H9 (cell line): ENCODE results near the gene ZMIZ1. TPM values are rescaled to one million over a fixed set of nuclear protein-coding genes. Genes with fewer than 3 reads are reported as not detected.

Experiments
- DNase-seq: peaks from one replicate; pipeline ENCODE4 v3.0.0-alpha.2; 2017
- H2AFZ ChIP-seq: one replicate; pipeline ENCODE4 v1.6.1; 2013; ENCODE audit warnings: mild to moderate bottlenecking, low read length, control low read depth, moderate library complexity
- H2AK5ac ChIP-seq: 2 replicates; pipeline ENCODE4 v1.6.1; 2013; ENCODE audit warnings: low read length, control low read depth, mixed read lengths; ENCODE audit not compliant: insufficient read length
- H2BK120ac ChIP-seq: one replicate; pipeline ENCODE4 v1.6.1; 2013; ENCODE audit warnings: low read depth, mild to moderate bottlenecking, low read length, control low read depth, inconsistent platforms; ENCODE audit not compliant: poor library complexity, severe bottlenecking
- H2BK12ac ChIP-seq: 2 replicates; pipeline ENCODE4 v1.6.1; 2013; ENCODE audit warnings: low read length, control low read depth, mixed read lengths, low read depth; ENCODE audit not compliant: insufficient read length
- H2BK15ac ChIP-seq: 2 replicates; pipeline ENCODE4 v1.6.1; 2013; ENCODE audit warnings: low read depth, low read length, control low read depth
- H2BK20ac ChIP-seq: one replicate; pipeline ENCODE4 v1.6.1; 2013; ENCODE audit warnings: low read depth, mild to moderate bottlenecking, low read length, control low read depth, inconsistent platforms; ENCODE audit not compliant: poor library complexity, severe bottlenecking
- H2BK5ac ChIP-seq: 2 replicates; pipeline ENCODE4 v1.6.1; 2013; ENCODE audit warnings: low read length, control low read depth, mixed read lengths; ENCODE audit not compliant: insufficient read length
- H3K14ac ChIP-seq: 2 replicates; pipeline ENCODE4 v1.6.1; 2013; ENCODE audit warnings: low read length, control low read depth; ENCODE audit not compliant: insufficient read depth
- H3K18ac ChIP-seq: 2 replicates; pipeline ENCODE4 v1.6.1; 2013; ENCODE audit warnings: low read depth, mild to moderate bottlenecking, mixed read lengths, low read length, control low read depth; ENCODE audit not compliant: insufficient read length
- H3K23ac ChIP-seq: 2 replicates; pipeline ENCODE4 v1.6.1; 2013; ENCODE audit warnings: low read length, control low read depth, mixed read lengths, low read depth; ENCODE audit not compliant: insufficient read length
- H3K23me2 ChIP-seq: 2 replicates; pipeline ENCODE4 v1.6.1; 2013; ENCODE audit warnings: low read depth, mild to moderate bottlenecking, mixed read lengths, low read length, control low read depth; ENCODE audit not compliant: insufficient read length, poor library complexity, severe bottlenecking
- H3K27ac ChIP-seq: 2 replicates; pipeline ENCODE4 v1.5.1; 2013; ENCODE audit warnings: low read length, control low read depth, mixed read lengths, low read depth; ENCODE audit not compliant: insufficient read length
- H3K27me3 ChIP-seq: 2 replicates; pipeline ENCODE4 v1.6.1; 2013; ENCODE audit warnings: low read length, control low read depth, inconsistent platforms; ENCODE audit not compliant: insufficient read depth
- H3K4ac ChIP-seq: 2 replicates; pipeline ENCODE4 v1.6.1; 2013; ENCODE audit warnings: low read depth, mild to moderate bottlenecking, control low read depth, inconsistent platforms, low read length, moderate library complexity
- H3K4me1 ChIP-seq: 2 replicates; pipeline ENCODE4 v1.6.1; 2013; ENCODE audit warnings: low read length, control low read depth, inconsistent platforms; ENCODE audit not compliant: insufficient read depth
- H3K4me2 ChIP-seq: 2 replicates; pipeline ENCODE4 v1.6.1; 2013; ENCODE audit warnings: low read length, control low read depth, mixed read lengths; ENCODE audit not compliant: insufficient read length, insufficient read depth
- H3K56ac ChIP-seq: 2 replicates; pipeline ENCODE4 v1.6.1; 2013; ENCODE audit warnings: low read depth, mild to moderate bottlenecking, mixed read lengths, low read length, control low read depth; ENCODE audit not compliant: insufficient read length
- H3K79me1 ChIP-seq: 2 replicates; pipeline ENCODE4 v1.6.1; 2013; ENCODE audit warnings: low read depth, mild to moderate bottlenecking, moderate library complexity, low read length, control low read depth, inconsistent platforms; ENCODE audit not compliant: insufficient read depth, poor library complexity, severe bottlenecking
- H3K79me2 ChIP-seq: 2 replicates; pipeline ENCODE4 v1.6.1; 2013; ENCODE audit warnings: low read length, control low read depth, inconsistent platforms; ENCODE audit not compliant: insufficient read depth
- H3K9ac ChIP-seq: 2 replicates; pipeline ENCODE4 v1.6.1; 2013; ENCODE audit warnings: low read length, control low read depth, mixed read lengths; ENCODE audit not compliant: insufficient read length; ENCODE audit errors: extremely low read depth
- H3K9me3 ChIP-seq: one replicate; pipeline ENCODE4 v1.6.1; 2013; ENCODE audit warnings: low read depth, low read length, inconsistent platforms; ENCODE audit not compliant: control insufficient read depth
- H3T11ph ChIP-seq: one replicate; pipeline ENCODE4 v1.6.1; 2013; ENCODE audit warnings: mild to moderate bottlenecking, low read length, control low read depth, inconsistent platforms
- H4K20me1 ChIP-seq: one replicate; pipeline ENCODE4 v1.6.1; 2013; ENCODE audit not compliant: control insufficient read depth, insufficient read length, insufficient read depth
- H4K5ac ChIP-seq: 2 replicates; pipeline ENCODE4 v1.6.1; 2013; ENCODE audit warnings: low read depth, mild to moderate bottlenecking, mixed read lengths, low read length, control low read depth; ENCODE audit not compliant: insufficient read length
- H4K8ac ChIP-seq: replicated peaks from 2 replicates; pipeline ENCODE4 v1.6.1; 2013; ENCODE audit warnings: low read length, control low read depth, mixed read lengths, low read depth; ENCODE audit not compliant: insufficient read length
- H4K91ac ChIP-seq: 2 replicates; pipeline ENCODE4 v1.6.1; 2013; ENCODE audit warnings: low read depth, mild to moderate bottlenecking, moderate library complexity, mixed read lengths, low read length, control low read depth; ENCODE audit not compliant: insufficient read length
- H3K27ac Mint-ChIP-seq, 3 experiments: 2 replicates in 2 of 3; 3 replicates in 1 of 3; pipeline ENCODE4 v1.8.0; 2020 to 2021; ENCODE audit warnings: mixed read lengths in 3 of 3, mild to moderate bottlenecking in 1 of 3, moderate library complexity in 1 of 3
- H3K27me3 Mint-ChIP-seq: 2 replicates; pipeline ENCODE4 v1.8.0; 2021; ENCODE audit warnings: low read depth, mild to moderate bottlenecking, moderate library complexity, mixed read lengths
- H3K36me3 Mint-ChIP-seq, 3 experiments: 2 replicates in 2 of 3; 3 replicates in 1 of 3; pipeline ENCODE4 v1.8.0; 2020 to 2021; ENCODE audit warnings: low read depth in 3 of 3, mixed read lengths in 3 of 3; ENCODE audit not compliant: insufficient read depth in 1 of 3
- H3K4me1 Mint-ChIP-seq, 2 experiments: 2 replicates each; pipeline ENCODE4 v1.8.0; 2020; ENCODE audit warnings: mixed read lengths in 2 of 2
- H3K4me3 Mint-ChIP-seq, 2 experiments: 2 replicates in 1 of 2; 3 replicates in 1 of 2; pipeline ENCODE4 v1.8.0; 2020 to 2021; ENCODE audit warnings: mild to moderate bottlenecking in 2 of 2, mixed read lengths in 2 of 2, moderate library complexity in 1 of 2
- H3K9me3 Mint-ChIP-seq, 2 experiments: 2 replicates in 1 of 2; 3 replicates in 1 of 2; pipeline ENCODE4 v1.8.0; 2020; ENCODE audit warnings: mild to moderate bottlenecking in 2 of 2, mixed read lengths in 2 of 2, moderate library complexity in 1 of 2
- CTCF ChIP-seq: fragments of 200-600 bp; sonication (generic); conservative IDR thresholded peaks from 3 replicates; pipeline ENCODE4 v1.8.0; 2021; ENCODE audit warnings: antibody characterized with exemption, mild to moderate bottlenecking
- WGBS: extraction: QIAGEN DNeasy Blood & Tissue Kit; methylation state at CpG from one replicate; pipeline ENCODE4 v1.1.7; 2013; ENCODE audit warnings: missing lambda C conversion rate, low lambda C conversion rate, mixed read lengths; ENCODE audit not compliant: insufficient read length; ENCODE audit errors: extremely low coverage; 5-methylcytosine and 5-hydroxymethylcytosine counted together
- total RNA-seq: library from RNA; stranded (reverse); gene quantifications from 2 replicates; pipeline ENCODE4 v1.2.1, GENCODE V29; 2021

The ZMIZ1 gene
- total RNA-seq, 1 experiment from 2014 or later = 36.9 TPM

DNA sequence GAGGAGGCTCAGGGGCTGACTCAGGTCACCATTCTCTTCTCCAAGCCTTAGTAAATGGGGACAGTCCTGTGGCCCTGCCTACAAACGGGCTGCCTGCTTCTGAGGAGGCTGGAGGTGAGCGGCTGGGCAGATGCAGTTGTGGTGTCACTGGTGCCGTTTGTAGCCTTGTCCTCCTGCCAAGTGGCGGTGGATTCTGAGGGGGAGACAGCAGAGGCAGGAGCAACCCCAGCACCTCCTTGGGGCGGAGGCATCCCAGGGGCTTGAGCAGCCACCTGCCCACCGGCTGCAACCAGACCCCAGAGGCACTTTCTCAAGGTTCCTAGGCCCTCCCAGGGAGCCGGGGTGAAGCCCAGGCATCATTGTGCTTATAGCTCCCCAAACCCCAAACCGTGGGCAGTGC lies 112.5 kb downstream of the ZMIZ1 start:
- Mint-ChIP-seq H3K4me1 (peaks cover 52 to 72% of the 10 kb centered on the region in 2 experiments), H3K27me3 (no peaks in the 10 kb centered on the region; the same call in 1 of the 2 replicates), H3K4me3 (no peak overlapping the region), H3K9me3 (no peaks in the 10 kb centered on the region), H3K27ac (no peak overlapping the region), H3K36me3 (peaks cover 0 to 2% (median 0%) of the 10 kb centered on the region in 3 experiments; a peak in 2 of 7 replicates)
- H3T11ph ChIP-seq = no peak overlapping the region
- H3K27ac ChIP-seq = no peak overlapping the region
- H3K56ac ChIP-seq = no peak overlapping the region
- WGBS = no CpG with 5 or more reads among the region's 8 CpGs
- H3K4ac ChIP-seq = no peak overlapping the region
- H4K20me1 ChIP-seq = peaks cover 2% of the 10 kb centered on the region
- no peak overlapping the region for H3K14ac ChIP-seq
- no peaks in the 10 kb centered on the region for H3K79me1 ChIP-seq
- no peak overlapping the region for H2BK12ac ChIP-seq
- no peak overlapping the region for H3K18ac ChIP-seq
- no peak overlapping the region for H2BK5ac ChIP-seq
- H3K23me2 ChIP-seq = no peaks in the 10 kb centered on the region
- H2BK15ac ChIP-seq = no peak overlapping the region
- H2AK5ac ChIP-seq = no peak overlapping the region
- no peak for DNase-seq
- H3K9ac ChIP-seq = no peak overlapping the region
- no peaks in the 10 kb centered on the region for H3K9me3 ChIP-seq
- no peak overlapping the region for H2BK120ac ChIP-seq
- no peaks in the 10 kb centered on the region for H3K27me3 ChIP-seq
- H3K79me2 ChIP-seq = no peaks in the 10 kb centered on the region
- H2AFZ ChIP-seq = no peak overlapping the region
- no peak overlapping the region for H4K8ac ChIP-seq
- no peak overlapping the region for H2BK20ac ChIP-seq
- no peak overlapping the region for H4K91ac ChIP-seq
- H3K23ac ChIP-seq = no peak overlapping the region
- TF ChIP-seq CTCF = no peak
- H4K5ac ChIP-seq = no peak overlapping the region
- H3K4me2 ChIP-seq = no peak overlapping the region
- H3K4me1 ChIP-seq = peaks cover 10% of the 10 kb centered on the region; the same call in 1 of the 2 replicates
